HEK293T (cell line): ENCODE results near the gene TCEANC2.

ENCODE experiments used
- CTCF ChIA-PET: fragments of 350-600 bp; formaldehyde crosslinking; extraction: SDS; loops from one replicate; lab custom pipeline; 2021; ENCODE audit warnings: antibody characterized with exemption, inconsistent platforms; lab: Yijun Ruan, JAX
- POLR2A ChIA-PET: fragments of 350-600 bp; formaldehyde crosslinking; extraction: SDS; loops from one replicate; lab custom pipeline; 2020; ENCODE audit warnings: antibody characterized with exemption, inconsistent platforms; lab: Yijun Ruan, JAX
- DNase-seq: peaks from one replicate; pipeline ENCODE4 v3.0.0; 2012; ENCODE audit warnings: mixed read lengths; ENCODE audit errors: extremely low spot score
- ARNT ChIP-seq: fragments of 450-650 bp; IDR thresholded peaks from 2 replicates; pipeline ENCODE4 v1.6.1; 2017; ENCODE audit warnings: mild to moderate bottlenecking
- BHLHE40 ChIP-seq: fragments of 450-650 bp; IDR thresholded peaks from 2 replicates; pipeline ENCODE4 v1.6.1; 2016; ENCODE audit warnings: mild to moderate bottlenecking, moderate library complexity, borderline replicate concordance
- CTBP1 ChIP-seq: fragments of 450-650 bp; IDR thresholded peaks from 2 replicates; pipeline ENCODE4 v1.6.1; 2016; ENCODE audit warnings: borderline replicate concordance
- ELF4 ChIP-seq: fragments of 450-650 bp; IDR thresholded peaks from 2 replicates; pipeline ENCODE4 v1.6.1; 2017; ENCODE audit warnings: antibody characterized with exemption
- FOXA1 ChIP-seq: fragments of 450-650 bp; IDR thresholded peaks from 2 replicates; pipeline ENCODE4 v1.6.1; 2016; ENCODE audit warnings: mild to moderate bottlenecking
- FOXK2 ChIP-seq: fragments of 450-650 bp; IDR thresholded peaks from 2 replicates; pipeline ENCODE4 v1.6.1; 2016; ENCODE audit warnings: mild to moderate bottlenecking
- FOXM1 ChIP-seq: fragments of 450-650 bp; IDR thresholded peaks from 2 replicates; pipeline ENCODE4 v1.6.1; 2017; ENCODE audit warnings: mild to moderate bottlenecking, borderline replicate concordance
- HDGF ChIP-seq: fragments of 450-650 bp; IDR thresholded peaks from 2 replicates; pipeline ENCODE4 v1.6.1; 2017; ENCODE audit warnings: antibody characterized with exemption, borderline replicate concordance
- L3MBTL2 ChIP-seq: fragments of 450-650 bp; conservative IDR thresholded peaks from 2 replicates; pipeline ENCODE4 v1.6.1; 2016; ENCODE audit warnings: mild to moderate bottlenecking
- LEF1 ChIP-seq: fragments of 450-650 bp; IDR thresholded peaks from 2 replicates; pipeline ENCODE4 v1.6.1; 2017; ENCODE audit warnings: mild to moderate bottlenecking, borderline replicate concordance
- NFRKB ChIP-seq: fragments of 450-650 bp; IDR thresholded peaks from 2 replicates; pipeline ENCODE4 v1.6.1; 2016; ENCODE audit warnings: mild to moderate bottlenecking, moderate library complexity
- SP1 ChIP-seq: fragments of 450-650 bp; IDR thresholded peaks from 2 replicates; pipeline ENCODE4 v1.6.1; 2017
- SUZ12 ChIP-seq: fragments of 450-650 bp; IDR thresholded peaks from 2 replicates; pipeline ENCODE4 v1.6.1; 2016; ENCODE audit warnings: mild to moderate bottlenecking
- TARDBP ChIP-seq: fragments of 450-650 bp; IDR thresholded peaks from 2 replicates; pipeline ENCODE4 v1.6.1; 2016
- ZNF384 ChIP-seq: fragments of 450-650 bp; IDR thresholded peaks from 2 replicates; pipeline ENCODE4 v1.6.1; 2016
- TF ChIP-seq, protein P1 (sequence below): fragments of 450-650 bp; IDR thresholded peaks from 2 replicates; pipeline ENCODE4 v1.6.1; 2016

TCEANC2 gene

DNA sequence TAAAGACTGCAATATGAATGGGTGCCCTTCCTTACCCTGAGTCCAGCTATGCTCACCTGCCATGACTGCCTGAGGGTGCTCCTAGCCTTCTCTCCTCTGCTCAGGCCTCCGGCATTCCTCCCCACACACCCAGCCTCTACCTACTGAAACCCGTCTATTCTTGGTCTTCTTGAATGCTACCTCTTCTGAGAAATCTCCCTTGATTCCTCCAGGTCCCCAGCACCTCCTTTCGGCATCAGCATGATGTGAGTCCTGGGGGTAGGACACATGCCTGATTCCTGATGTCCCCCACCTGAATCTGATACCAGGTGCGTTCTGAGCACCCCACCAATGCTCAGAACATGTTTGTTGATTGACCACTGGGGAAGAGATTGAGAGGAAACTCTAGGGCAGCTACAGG is 44.0 kb upstream of the TCEANC2 start:
- DNase-seq: no peak
- POLR2A ChIA-PET: no interaction called here
- TF ChIP-seq ZNF384 (no peak), NFRKB (no peak), SUZ12 (no peak), TARDBP (no peak), ARNT (no peak), CTBP1 (no peak), FOXA1 (no peak), ELF4 (no peak), SP1 (no peak), L3MBTL2 (no peak), LEF1 (no peak)
- TF ChIP-seq, protein P1, sequence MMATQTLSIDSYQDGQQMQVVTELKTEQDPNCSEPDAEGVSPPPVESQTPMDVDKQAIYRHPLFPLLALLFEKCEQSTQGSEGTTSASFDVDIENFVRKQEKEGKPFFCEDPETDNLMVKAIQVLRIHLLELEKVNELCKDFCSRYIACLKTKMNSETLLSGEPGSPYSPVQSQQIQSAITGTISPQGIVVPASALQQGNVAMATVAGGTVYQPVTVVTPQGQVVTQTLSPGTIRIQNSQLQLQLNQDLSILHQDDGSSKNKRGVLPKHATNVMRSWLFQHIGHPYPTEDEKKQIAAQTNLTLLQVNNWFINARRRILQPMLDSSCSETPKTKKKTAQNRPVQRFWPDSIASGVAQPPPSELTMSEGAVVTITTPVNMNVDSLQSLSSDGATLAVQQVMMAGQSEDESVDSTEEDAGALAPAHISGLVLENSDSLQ: no peak
- CTCF ChIA-PET: no interaction called here

DNA sequence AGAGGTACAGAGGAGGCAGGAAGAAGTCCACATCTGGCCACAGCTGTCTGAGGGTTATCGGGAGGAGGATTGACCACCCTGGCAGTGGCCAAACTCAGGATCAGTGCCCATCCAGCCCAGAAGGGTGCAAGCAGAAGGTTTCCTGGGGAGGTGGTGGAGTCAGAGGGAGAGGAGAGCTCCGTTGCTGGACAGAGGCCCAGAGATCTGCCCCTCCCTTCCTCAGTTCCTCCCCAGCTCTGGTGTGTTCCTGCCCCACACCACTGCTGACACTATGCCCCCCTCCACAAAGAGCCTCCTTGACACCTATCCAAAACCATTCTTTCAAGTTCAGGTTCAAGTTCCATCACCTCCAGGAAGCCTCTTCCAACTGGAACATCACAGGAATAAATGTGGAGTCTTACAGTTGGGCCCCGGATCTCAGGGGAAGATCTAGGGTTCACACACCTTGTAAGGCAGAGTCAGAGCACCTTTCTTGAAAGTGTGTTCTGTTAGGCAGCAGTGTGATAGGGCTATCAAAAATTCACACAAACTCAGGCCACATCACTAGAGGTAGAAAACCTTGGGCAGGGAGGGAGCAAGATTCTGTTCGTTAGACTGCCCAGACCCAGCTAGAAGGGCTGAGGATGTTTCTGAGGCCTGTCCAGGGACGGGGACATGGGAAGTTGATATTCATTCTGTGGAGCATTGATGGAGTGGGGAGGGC is 42.8 kb upstream of the TCEANC2 start:
- POLR2A ChIA-PET: no interaction called here
- CTCF ChIA-PET: no interaction called here
- TF ChIP-seq NFRKB: no peak
- TF ChIP-seq SUZ12: no peak
- TF ChIP-seq BHLHE40: no peak
- no peak for TF ChIP-seq FOXM1
- no peak for TF ChIP-seq TARDBP
- TF ChIP-seq FOXA1: no peak
- TF ChIP-seq ARNT: no peak
- TF ChIP-seq, protein P1: no peak
- TF ChIP-seq CTBP1: no peak
- TF ChIP-seq SP1: no peak
- no peak for TF ChIP-seq ELF4
- TF ChIP-seq L3MBTL2: no peak
- no peak for TF ChIP-seq FOXK2
- no peak for TF ChIP-seq ZNF384
- TF ChIP-seq LEF1: no peak
- no peak for TF ChIP-seq HDGF
- no peak for DNase-seq

DNA sequence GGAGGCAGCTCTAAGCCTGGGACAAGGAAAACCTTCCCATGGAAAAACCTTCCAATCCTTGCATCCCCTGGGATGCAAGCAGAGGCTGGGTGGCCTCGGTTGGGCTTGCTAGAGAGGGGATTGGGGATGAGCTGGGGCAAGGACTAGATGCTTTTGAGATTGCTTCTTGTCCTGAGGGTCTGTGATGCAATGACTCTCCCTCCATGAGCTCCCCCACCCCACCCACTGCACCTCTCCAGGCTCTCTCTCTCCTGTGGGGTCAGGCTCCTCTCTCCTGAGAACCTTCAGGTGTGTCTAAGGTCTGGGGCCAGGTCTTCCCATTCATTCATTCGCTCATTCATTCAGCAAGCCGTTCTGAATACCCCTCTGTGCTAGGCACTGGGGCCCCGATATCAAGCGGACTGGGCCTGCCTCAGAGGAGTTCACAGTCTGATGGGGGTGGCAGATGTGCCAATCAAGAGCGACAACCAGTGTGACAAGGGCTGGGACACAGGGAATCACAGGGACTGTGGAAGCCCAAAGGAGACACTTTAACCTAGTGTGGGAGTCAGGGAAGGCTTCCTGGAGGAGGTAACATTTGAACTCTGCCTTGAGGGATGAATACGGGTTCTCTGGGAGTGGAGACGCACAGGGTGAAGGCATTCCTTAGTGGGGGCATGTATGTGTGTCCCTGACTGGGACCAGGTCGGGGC is 41.9 kb upstream of the TCEANC2 start:
- DNase-seq: no peak
- TF ChIP-seq NFRKB: no peak
- no peak for TF ChIP-seq FOXM1
- TF ChIP-seq FOXA1: no peak
- TF ChIP-seq, protein P1: no peak
- TF ChIP-seq SP1: no peak
- TF ChIP-seq L3MBTL2: no peak
- TF ChIP-seq TARDBP: no peak
- no peak for TF ChIP-seq ELF4
- no peak for TF ChIP-seq LEF1
- TF ChIP-seq BHLHE40: no peak
- TF ChIP-seq ZNF384: no peak
- no peak for TF ChIP-seq HDGF
- no peak for TF ChIP-seq CTBP1
- no peak for TF ChIP-seq SUZ12
- TF ChIP-seq ARNT: no peak
- no peak for TF ChIP-seq FOXK2
- ChIA-PET POLR2A (no interaction called here), CTCF (no interaction called here)

DNA sequence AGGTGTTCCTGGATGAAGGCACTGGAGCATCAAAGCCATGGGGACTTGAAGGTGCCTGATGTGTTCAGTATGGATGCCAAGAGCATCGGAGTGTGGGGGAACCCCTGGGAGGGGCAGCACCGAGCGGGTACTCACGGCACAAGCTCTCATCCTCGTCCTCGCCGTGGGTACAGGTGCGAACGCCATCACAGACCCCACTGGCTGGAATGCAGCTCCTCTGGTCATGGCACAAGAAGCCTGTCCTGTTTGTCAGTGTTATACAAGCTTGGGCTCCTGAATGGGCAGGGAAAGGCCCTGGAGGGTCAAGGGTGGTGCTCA is 41.4 kb upstream of the TCEANC2 start:
- TF ChIP-seq TARDBP: no peak
- TF ChIP-seq FOXK2: no peak
- TF ChIP-seq FOXA1: no peak
- no peak for TF ChIP-seq L3MBTL2
- TF ChIP-seq ELF4: no peak
- no peak for TF ChIP-seq FOXM1
- no peak for TF ChIP-seq LEF1
- TF ChIP-seq ARNT: no peak
- no peak for TF ChIP-seq SP1
- TF ChIP-seq ZNF384: no peak
- no peak for TF ChIP-seq BHLHE40
- TF ChIP-seq SUZ12: no peak
- POLR2A ChIA-PET: no interaction called here
- CTCF ChIA-PET: interaction anchor here (0.5 kb wide), 1 partner anchor 150 kb away, joined by 3 read pairs; no protein-coding TSS in a partner anchor
- no peak for DNase-seq

DNA sequence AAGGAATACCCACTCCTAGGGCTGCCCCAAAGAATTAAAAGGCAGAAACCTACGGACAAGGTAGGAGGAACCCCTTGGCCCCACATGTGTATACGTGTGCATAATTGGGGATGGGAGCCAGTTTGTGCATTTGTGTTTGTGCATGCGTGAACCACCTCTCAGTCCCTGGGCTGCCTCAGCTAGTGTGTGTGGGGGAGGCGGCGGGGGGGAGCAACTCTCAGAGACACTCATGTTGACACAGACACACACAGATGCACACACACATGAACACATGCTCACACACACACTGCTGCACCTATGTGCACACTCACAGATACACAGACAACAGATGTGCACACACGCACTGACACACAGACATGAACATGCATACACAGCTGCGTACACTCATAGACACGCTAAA is 40.5 kb upstream of the TCEANC2 start:
- DNase-seq: no peak
- POLR2A ChIA-PET: no interaction called here
- CTCF ChIA-PET: no interaction called here
- no peak for TF ChIP-seq ELF4
- no peak for TF ChIP-seq BHLHE40
- TF ChIP-seq NFRKB: no peak
- no peak for TF ChIP-seq TARDBP
- no peak for TF ChIP-seq L3MBTL2
- TF ChIP-seq CTBP1: no peak
- no peak for TF ChIP-seq SUZ12
- TF ChIP-seq, protein P1: no peak
